Fibroblast of skin of left biceps (primary cell): ENCODE results near the gene MSI2.

ENCODE experiments used
- DNase-seq, 2 experiments: peaks; one replicate each; pipeline ENCODE4 v3.0.0-alpha.2; 2013; ENCODE audit warnings: low read depth in 2 of 2

Gene MSI2

DNA sequence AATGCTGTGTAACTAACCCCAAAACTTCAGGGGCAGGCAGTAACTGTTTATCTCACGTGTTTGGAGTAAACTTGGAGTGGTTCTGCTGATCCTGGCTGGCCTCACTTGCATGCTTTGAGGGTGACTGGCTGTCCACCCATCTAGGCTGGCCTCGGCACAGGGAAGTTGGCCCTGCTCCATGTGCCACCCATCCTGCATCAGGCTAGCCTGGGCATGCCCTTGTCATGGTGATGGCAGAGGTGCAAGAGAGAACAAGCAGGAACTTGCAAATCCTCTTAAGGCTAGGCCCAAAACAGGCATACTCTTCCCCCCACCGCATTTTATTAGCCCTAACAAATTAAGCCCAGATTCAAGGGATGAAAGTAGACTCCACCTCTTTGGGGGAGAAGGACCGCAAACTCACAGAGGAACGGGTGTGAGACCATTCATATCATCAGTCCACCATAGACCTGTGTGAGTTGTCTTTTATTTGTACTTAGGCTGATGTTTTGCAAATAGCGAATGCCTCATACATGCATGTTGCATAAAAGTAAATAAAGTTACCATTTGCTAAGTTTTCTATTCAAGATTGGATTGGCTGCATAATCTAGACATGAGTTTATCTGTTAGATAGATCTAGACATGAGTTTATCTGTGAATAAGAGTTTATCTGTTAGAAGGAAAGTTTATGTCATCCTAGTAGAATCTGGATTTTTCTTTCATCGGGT, 267.8 kb downstream of the MSI2 start:
- DNase-seq = no peak

GRCh38 chr17:57524839-57525568, 268.7 kb downstream of the MSI2 start:
- no peak for DNase-seq

- DNase-seq = no peak
Observed at GRCh38 chr17:57527221-57528057, 271.1 kb downstream of the MSI2 start.

GRCh38 chr17:57528058-57528451, 271.7 kb downstream of the MSI2 start:
- no peak for DNase-seq

DNA sequence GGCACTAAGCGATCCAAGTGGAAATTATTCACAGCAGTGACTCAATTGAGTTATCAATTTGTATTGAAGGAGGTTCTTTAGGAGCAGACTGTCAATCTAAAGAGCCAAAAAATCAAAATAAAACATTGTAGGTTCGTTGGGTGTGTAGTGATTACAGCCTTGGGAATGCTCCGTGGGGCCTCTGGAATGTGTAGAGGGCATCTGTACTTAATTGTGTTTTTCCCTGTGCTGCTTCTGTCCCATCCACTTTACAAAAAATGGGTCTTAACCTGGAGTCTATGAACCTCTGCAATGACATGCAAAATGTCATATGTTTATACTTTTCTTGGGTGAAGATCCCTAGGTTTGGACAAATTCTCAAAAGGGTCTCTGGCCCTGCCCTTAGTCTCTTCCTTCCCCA, 273.7 kb downstream of the MSI2 start:
- no peak for DNase-seq

GRCh38 chr17:57530508-57530907, 274.2 kb downstream of the MSI2 start:
- no peak for DNase-seq

- DNase-seq = no peak
Observed at GRCh38 chr17:57531078-57531477, 274.8 kb downstream of the MSI2 start.

DNA sequence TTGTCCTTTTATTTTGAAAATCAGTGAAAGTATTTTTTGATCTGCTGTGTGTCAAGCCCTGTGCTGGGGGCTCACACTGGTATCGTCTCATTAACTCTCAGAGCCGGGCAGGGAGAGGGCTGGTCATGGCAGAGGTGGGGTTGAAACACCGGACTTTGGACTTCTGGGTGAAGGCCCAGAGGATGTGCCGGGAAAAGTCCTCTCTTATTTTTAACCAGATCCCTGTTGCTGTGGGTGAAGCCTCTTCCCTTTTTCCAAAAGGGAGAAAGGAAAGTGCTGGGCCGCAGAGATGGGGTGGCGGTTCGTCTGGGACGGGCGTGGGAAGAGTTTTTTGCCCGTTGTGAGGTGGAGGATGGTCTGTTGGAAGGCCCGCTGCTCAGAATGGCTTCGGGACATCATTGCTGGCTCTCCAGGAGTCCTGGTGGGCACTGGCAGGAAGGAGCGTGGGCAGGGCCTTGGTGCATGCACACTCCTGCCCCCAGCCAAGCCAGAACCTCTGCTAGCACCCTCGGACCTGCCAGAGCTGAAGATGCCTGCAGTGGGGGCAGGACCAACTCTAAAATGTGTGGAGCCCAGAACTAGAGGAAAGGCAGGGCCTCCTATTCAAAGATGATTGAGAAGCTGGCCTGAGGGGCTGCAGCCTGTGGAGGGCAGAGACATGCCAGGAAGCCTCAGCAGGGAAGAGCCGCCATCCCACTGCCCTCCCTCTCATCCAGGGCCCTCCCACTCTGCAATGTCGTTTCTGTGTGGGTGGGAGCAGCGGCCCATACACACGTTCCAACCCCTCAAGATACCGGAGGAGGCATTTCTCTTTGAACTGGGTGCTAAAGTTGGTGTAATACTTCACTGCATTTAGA, 275.6 kb downstream of the MSI2 start:
- no peak for DNase-seq

DNA sequence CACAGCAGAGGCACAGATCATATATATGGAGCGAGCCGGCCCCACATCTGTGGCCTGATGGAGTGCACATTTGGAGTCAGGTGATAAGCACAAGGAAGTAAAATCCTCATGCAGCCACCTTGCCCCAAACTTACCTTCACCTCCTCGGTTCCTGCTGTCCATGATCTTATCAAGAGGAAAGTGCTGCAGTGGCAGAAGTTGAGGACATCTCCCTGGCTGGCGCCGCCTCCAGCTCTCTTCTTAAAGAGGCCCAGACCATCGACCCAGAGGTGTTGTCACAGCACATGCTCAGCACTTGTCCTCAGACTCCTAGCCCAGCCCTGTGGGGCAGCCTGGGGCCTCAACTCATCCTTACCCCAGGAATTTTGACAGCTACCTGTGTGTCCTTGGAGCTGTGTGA, 276.2 kb downstream of the MSI2 start:
- no peak for DNase-seq

GRCh38 chr17:57532966-57533365, 276.6 kb downstream of the MSI2 start:
- no peak for DNase-seq

- no peak for DNase-seq
Observed at GRCh38 chr17:57533684-57534305, 277.5 kb downstream of the MSI2 start.

- DNase-seq = no peak
Observed at GRCh38 chr17:57534863-57535248, 278.5 kb downstream of the MSI2 start.

- no peak for DNase-seq
Observed at GRCh38 chr17:57535249-57535966, 279.1 kb downstream of the MSI2 start.

- DNase-seq = no peak
Observed at GRCh38 chr17:57536289-57536688, 280.0 kb downstream of the MSI2 start.

- no peak for DNase-seq
Observed at GRCh38 chr17:57536789-57537523, 280.6 kb downstream of the MSI2 start.

GRCh38 chr17:57537524-57538410, 281.4 kb downstream of the MSI2 start:
- DNase-seq = no peak

DNA sequence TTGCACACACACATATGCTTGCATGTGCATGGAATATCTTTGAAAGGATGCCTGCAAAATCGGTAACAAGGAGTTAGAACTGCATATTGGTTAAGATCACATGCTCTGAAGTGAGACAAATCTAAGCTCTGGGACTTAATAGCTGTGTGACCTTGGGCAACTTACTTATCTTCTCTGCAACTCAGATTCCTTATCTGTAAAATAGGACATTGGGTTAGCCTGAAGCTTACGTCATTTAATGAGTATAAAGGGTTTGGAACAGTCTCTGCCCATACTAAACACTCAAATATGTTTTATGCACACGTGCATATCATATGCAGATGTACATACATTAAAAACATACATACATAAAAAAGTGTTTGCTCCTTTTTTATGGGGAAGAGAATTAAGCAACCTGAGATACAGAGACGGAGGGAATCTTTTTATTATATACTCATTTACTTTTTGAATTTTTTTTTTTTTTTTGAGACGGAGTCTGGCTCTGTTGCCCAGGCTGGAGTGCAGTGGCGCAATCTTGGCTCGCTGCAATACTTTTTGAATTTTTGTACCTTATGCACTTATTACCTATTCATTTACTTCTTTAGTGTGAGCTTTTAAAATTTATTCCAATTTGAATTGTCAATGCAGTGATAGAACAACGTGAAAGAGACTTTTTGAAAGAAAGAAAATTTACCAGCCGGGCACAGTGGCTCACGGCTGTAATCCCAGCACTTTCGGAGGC, 282.6 kb downstream of the MSI2 start:
- DNase-seq = no peak
